ENCODE data around the gene D2HGDH. TPM values are rescaled to one million over a fixed set of nuclear protein-coding genes. Genes with fewer than 3 reads are reported as not detected.

D2HGDH gene
- total RNA-seq, 1 donor from 2014 or later: 55.4 TPM

GRCh38 chr2:241762321-241762932 is 28.0 kb downstream of the D2HGDH start:
- DNase-seq (no peak), ATAC-seq (ENCODE audit: low read depth) (no peak)
- no peaks in the 10 kb centered on the region for H3K4me1 Mint-ChIP-seq
- no peak overlapping the region for H3K4me3 Mint-ChIP-seq
- ChIA-PET CTCF (no interaction called here), POLR2A (no interaction called here)
- no peaks in the 10 kb centered on the region for H3K27me3 Mint-ChIP-seq
- intact Hi-C loops (cut with micrococcal nuclease): no loop called here
- no peak overlapping the region for H3K27ac Mint-ChIP-seq
- peaks cover 24% of the 10 kb centered on the region for H3K36me3 Mint-ChIP-seq (ENCODE audit: low read depth)
- H3K9me3 Mint-ChIP-seq: peaks cover 3% of the 10 kb centered on the region
- no peak for TF ChIP-seq CTCF (IDR thresholded peaks at IDR 0.05)

DNA sequence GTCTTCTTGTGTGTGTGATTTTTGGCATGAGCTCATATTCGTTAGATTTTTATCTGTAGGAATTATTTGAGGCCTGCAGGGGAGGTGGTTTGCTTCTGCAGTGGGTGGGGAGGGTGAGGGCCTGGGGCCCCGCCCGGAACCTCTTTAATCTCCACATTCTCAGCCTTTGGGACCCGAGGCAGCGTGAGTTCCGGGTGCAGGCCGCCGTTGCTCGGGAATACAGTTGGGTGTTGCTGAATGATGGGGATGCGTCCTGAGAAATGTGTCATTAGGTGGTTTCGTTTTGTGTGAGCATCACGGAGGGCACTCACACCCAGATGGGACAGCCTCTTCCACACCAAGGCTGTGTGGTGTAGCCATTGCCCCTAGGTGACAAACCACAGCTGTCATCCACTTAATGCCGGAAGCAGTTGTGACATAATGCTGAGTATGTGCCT is 28.5 kb downstream of the D2HGDH start:
- intact Hi-C loops (cut with micrococcal nuclease): no loop called here
- Mint-ChIP-seq H3K9me3 (peaks cover 3% of the 10 kb centered on the region), H3K4me3 (no peak overlapping the region), H3K4me1 (no peaks in the 10 kb centered on the region), H3K27me3 (no peaks in the 10 kb centered on the region), H3K36me3 (ENCODE audit: low read depth) (peaks cover 21% of the 10 kb centered on the region), H3K27ac (no peak overlapping the region)
- DNase-seq (no peak), ATAC-seq (ENCODE audit: low read depth) (no peak)
- POLR2A ChIA-PET: no interaction called here
- CTCF ChIA-PET: no interaction called here
- TF ChIP-seq CTCF (IDR thresholded peaks at IDR 0.05): no peak

GRCh38 chr2:241763551-241764274 is 29.3 kb downstream of the D2HGDH start:
- ChIA-PET CTCF (no interaction called here), POLR2A (interaction anchor here (0.7 kb wide), 1 partner anchor 477 kb away, joined by 3 read pairs; no protein-coding TSS in a partner anchor)
- peaks cover 3% of the 10 kb centered on the region for H3K9me3 Mint-ChIP-seq
- no peak for DNase-seq
- no peaks in the 10 kb centered on the region for H3K27me3 Mint-ChIP-seq
- intact Hi-C loops (cut with micrococcal nuclease): no loop called here
- H3K4me3 Mint-ChIP-seq: no peak overlapping the region
- no peak for TF ChIP-seq CTCF (IDR thresholded peaks at IDR 0.05)
- no peak overlapping the region for H3K27ac Mint-ChIP-seq
- no peak for ATAC-seq (ENCODE audit: low read depth)
- peaks cover 17% of the 10 kb centered on the region for H3K36me3 Mint-ChIP-seq (ENCODE audit: low read depth)
- H3K4me1 Mint-ChIP-seq: no peaks in the 10 kb centered on the region

DNA sequence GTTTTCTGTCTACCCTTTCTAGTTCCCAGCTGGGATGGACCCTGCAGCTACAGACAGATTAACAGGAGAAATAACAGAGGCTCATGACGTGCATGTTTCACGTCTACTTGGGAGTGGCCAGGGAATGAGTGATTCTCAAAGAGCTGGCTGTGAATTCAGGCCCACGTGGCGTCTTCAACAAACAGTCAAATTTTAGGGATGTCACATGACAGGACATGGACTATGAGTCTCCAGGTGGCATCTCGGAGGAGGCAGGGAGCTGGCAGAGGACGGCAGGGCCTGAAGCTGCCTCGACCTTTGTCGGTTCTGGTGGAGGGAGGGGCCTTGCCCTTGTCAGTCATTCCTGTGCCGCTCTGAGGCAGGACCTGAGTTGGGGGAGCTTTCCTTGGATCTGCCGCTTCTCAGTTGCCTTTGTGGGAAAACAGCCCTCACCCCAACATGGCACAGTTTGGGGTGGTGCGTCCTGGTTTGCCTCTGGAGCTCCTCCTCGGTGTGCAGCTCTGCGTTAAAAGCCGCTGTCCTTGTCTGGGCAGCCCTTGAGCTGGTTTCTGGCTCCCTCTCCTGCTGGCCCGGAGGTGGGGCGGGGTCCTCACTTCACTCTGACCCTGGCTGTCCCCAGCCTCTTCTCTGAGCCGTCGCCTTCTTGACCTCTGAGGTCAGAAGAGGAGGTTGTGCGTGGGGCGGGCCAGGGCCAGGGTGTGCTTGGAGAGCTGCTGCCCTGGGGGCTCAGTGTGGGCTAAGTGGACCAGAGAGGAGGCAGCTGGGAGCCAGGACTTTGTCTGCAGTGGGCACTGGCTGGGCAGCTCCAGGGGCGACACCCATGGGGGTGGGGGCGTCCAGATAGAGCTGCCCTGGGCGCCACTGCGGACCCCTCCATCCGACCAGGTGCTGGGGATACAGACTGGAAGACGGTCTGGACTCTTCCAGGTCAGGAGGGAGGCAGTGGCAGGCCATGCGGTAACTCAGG is 30.1 kb downstream of the D2HGDH start:
- H3K9me3 Mint-ChIP-seq: peaks cover 3% of the 10 kb centered on the region
- H3K4me3 Mint-ChIP-seq: no peak overlapping the region
- ATAC-seq (ENCODE audit: low read depth) (no peak), DNase-seq (no peak)
- ChIA-PET POLR2A (interaction anchor here (0.7 kb wide), 1 partner anchor 478 kb away, joined by 3 read pairs; no protein-coding TSS in a partner anchor), CTCF (no interaction called here)
- no peaks in the 10 kb centered on the region for H3K4me1 Mint-ChIP-seq
- H3K27ac Mint-ChIP-seq: no peak overlapping the region
- H3K27me3 Mint-ChIP-seq: no peaks in the 10 kb centered on the region
- intact Hi-C loops (cut with micrococcal nuclease): no loop called here
- TF ChIP-seq CTCF (IDR thresholded peaks at IDR 0.05): no peak
- peaks cover 9% of the 10 kb centered on the region for H3K36me3 Mint-ChIP-seq (ENCODE audit: low read depth)

All from activated B cell treated with CpG ODN at 0.5 μM for 24 hours (primary cell).